Measurements from ENCODE around the gene TMEM109.

The TMEM109 gene

DNA sequence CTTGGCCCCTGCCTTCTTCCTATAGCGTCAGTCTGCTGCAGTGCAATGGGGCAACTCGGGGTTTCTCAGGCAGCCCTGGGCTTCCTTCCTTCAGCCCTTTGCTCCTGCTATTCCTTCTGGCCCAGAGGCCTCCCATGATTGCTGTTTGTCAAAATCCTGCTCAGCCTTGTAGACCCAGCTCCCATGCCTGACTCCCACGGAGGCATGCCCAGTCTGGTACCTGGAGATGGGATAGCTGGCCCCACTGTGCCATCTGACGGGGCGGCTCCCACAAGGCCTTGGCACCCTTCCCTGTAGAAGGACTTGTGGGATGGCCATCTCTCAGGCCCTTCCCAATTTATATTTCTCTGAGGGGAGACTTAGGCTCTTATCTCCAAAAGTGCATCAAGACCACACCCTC lies 56.9 kb downstream of the TMEM109 start:
- DNase-seq (ENCODE audit: low read depth), result no peak

DNA sequence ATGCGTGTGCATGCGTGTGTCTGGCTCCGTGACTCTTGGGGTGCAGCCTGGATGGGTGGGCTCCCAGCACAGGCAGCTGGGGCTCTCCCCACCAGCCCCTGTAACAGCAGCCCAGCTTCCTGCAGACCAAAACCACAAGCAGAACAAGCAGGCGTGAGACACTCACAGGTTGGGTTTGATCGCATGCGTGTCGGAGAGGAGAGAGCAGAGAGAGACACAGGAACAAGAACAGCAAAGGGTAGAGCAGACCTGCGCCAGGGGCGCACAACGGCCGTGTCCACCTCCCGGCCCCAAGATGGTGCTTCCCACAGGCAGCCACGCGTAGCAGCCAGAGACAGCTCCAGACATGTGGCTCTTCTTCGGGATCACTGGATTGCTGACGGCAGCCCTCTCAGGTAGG lies 57.6 kb downstream of the TMEM109 start, which contains the start of gene CD6:
TSS of gene CD6 (plus strand) at position 161 of the 400 bp plus-strand sequence. CDS start at position 347, 186 bp downstream.
- DNase-seq (ENCODE audit: low read depth), result no peak

DNA sequence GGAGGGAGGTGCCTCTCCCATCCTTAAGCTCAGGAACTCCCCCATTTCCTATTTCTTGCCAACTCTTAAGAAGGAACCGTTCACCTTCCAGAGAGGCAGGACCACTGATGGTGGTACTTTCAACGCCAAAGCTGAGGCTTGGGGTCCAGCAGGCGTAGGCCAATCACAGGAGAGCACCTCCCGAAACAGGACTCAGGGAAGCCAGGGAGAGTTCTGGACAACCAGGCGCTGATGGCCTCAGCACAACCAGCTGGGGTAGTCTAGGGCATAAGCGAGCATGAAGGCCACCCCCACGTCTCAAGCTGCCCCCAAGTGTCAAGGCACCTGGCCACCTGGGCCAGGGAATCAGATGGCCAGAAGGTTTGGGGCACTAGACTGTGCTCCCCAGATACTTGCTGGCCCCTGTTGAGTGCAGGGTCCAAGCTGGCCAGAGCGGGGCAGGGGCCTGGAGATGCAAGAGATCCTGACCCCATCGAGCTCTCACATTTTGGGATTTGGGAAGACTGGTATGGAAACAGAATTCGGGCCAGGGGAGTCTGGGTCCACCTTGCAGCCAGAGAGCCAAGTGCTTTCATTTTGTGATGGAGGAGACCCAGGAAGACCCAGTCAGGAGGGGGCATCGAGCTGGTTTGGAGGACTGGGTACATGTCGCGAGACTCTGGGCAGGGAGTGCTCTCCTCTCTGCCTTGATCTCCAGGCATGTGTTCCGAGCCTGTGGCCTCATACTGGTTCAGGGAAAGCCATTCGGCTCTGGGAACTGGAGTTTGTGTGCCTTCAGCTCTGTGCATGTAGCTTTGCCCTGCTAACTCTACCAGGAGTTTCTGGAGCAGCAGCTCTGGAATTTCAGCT lies 58.4 kb downstream of the TMEM109 start:
- DNase-seq (ENCODE audit: low read depth), result no peak
